ENCODE measurements around the gene MLLT10.

Gene MLLT10

GRCh38 chr10:21512573-21513404, 21.2 kb upstream of the MLLT10 start:
- DNase-seq (ENCODE audit: insufficient read length) (no peak), FAIRE-seq (no peak)
- no peak for TF ChIP-seq TAF1 (IDR thresholded peaks at IDR 0.05; ENCODE audit: borderline replicate concordance, low read depth, low read length)
- no peak for TF ChIP-seq POLR2AphosphoS5 (IDR thresholded peaks at IDR 0.05; ENCODE audit: low read depth, low read length)
- TF ChIP-seq POLR2A (IDR thresholded peaks at IDR 0.05; ENCODE audit: low read depth, low read length) = no peak

GRCh38 chr10:21513405-21513788, 20.6 kb upstream of the MLLT10 start:
- FAIRE-seq (no peak), DNase-seq (ENCODE audit: insufficient read length) (no peak)
- TF ChIP-seq POLR2AphosphoS5 (IDR thresholded peaks at IDR 0.05; ENCODE audit: low read depth, low read length) = no peak
- TF ChIP-seq TAF1 (IDR thresholded peaks at IDR 0.05; ENCODE audit: borderline replicate concordance, low read depth, low read length) = no peak
- no peak for TF ChIP-seq POLR2A (IDR thresholded peaks at IDR 0.05; ENCODE audit: low read depth, low read length)

GRCh38 chr10:21514129-21514817, 19.8 kb upstream of the MLLT10 start:
- DNase-seq (ENCODE audit: insufficient read length) = no peak
- TF ChIP-seq TAF1 (IDR thresholded peaks at IDR 0.05; ENCODE audit: borderline replicate concordance, low read depth, low read length) = no peak
- no peak for TF ChIP-seq POLR2AphosphoS5 (IDR thresholded peaks at IDR 0.05; ENCODE audit: low read depth, low read length)
- TF ChIP-seq POLR2A (IDR thresholded peaks at IDR 0.05; ENCODE audit: low read depth, low read length) = no peak
- no peak for FAIRE-seq

DNA sequence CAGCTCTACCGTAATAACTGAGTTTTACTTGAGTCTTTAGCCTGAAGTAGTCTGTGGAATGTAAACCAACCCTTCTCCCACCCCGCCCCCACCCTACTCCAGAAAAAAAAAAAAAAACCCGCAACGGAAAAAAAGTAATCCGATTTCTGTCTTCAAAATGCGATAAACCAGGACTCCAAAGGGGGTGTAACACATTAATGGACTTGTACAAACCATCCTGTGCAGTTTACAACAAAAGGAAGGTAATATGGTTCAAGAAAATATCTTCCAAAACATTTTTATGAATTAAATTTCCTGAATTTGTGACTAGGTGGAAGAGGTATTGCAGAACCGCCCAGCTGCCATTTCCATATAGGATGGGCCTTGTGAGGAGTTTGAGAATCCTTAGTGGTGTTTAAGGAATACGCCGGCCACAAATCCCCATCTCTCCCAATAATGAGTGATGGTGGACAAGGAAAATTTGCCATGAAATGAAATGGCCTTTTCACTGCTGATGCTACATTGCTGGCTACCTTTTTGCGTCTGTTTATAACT, 19.1 kb upstream of the MLLT10 start:
- TF ChIP-seq TAF1 (IDR thresholded peaks at IDR 0.05; ENCODE audit: borderline replicate concordance, low read depth, low read length) (no peak), POLR2A (IDR thresholded peaks at IDR 0.05; ENCODE audit: low read depth, low read length) (no peak), POLR2AphosphoS5 (IDR thresholded peaks at IDR 0.05; ENCODE audit: low read depth, low read length) (no peak)
- no peak for DNase-seq (ENCODE audit: insufficient read length)
- no peak for FAIRE-seq

DNA sequence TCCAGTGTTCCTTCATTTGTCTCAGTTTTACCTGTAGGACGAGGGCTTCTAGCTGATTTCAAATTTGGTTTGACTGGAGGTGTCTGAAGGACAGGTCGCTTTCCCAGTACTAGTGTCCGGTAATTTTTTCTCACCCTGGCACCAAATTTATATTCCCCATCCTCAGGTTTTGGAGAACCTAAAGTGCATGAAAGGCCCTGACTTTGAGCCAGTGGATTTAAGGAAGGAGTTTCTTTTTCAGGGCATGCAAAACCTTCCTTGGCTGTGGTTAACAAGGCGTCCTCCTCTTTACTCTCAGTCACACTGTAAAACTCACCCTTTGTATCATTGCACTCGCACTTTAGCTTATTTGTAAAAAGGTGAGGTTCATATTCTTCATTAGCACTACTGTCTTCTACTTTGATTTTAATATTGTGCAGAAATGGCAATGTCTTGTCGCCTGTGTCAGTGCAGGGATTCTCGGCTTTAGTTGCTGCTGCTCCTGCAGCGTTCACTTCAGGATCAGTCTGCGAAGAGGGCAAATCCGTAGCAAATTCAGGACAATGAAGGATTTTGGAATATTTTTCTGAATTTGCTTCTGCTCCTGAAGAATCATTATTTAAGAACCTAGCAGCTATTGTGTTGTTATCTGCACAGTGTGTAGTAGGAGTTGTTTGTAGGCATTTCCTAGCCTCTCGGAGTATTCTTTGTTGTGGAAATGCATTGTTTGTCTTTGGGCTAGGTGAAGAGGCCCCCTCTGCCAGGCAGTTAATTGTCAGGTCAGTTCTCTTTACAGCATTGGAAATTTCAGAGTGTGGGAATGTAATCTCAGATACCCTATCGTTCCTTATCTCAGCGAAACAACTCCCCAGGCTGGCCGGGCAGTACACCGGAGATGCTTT, 18.4 kb upstream of the MLLT10 start:
- DNase-seq (ENCODE audit: insufficient read length) (no peak), FAIRE-seq (no peak)
- no peak for TF ChIP-seq TAF1 (IDR thresholded peaks at IDR 0.05; ENCODE audit: borderline replicate concordance, low read depth, low read length)
- no peak for TF ChIP-seq POLR2AphosphoS5 (IDR thresholded peaks at IDR 0.05; ENCODE audit: low read depth, low read length)
- TF ChIP-seq POLR2A (IDR thresholded peaks at IDR 0.05; ENCODE audit: low read depth, low read length) = no peak

- no peak for FAIRE-seq
- TF ChIP-seq POLR2AphosphoS5 (IDR thresholded peaks at IDR 0.05; ENCODE audit: low read depth, low read length) = no peak
- no peak for TF ChIP-seq POLR2A (IDR thresholded peaks at IDR 0.05; ENCODE audit: low read depth, low read length)
- TF ChIP-seq TAF1 (IDR thresholded peaks at IDR 0.05; ENCODE audit: borderline replicate concordance, low read depth, low read length) = no peak
- DNase-seq (ENCODE audit: insufficient read length) = no peak
These were observed 17.5 kb upstream of the MLLT10 start for GRCh38 chr10:21516242-21517131.

GRCh38 chr10:21517134-21518031, 16.6 kb upstream of the MLLT10 start:
- TF ChIP-seq POLR2A (IDR thresholded peaks at IDR 0.05; ENCODE audit: low read depth, low read length) (no peak), POLR2AphosphoS5 (IDR thresholded peaks at IDR 0.05; ENCODE audit: low read depth, low read length) (no peak), TAF1 (IDR thresholded peaks at IDR 0.05; ENCODE audit: borderline replicate concordance, low read depth, low read length) (no peak)
- DNase-seq (ENCODE audit: insufficient read length) (no peak), FAIRE-seq (peak; percentile 84)

GRCh38 chr10:21518149-21518640, 15.8 kb upstream of the MLLT10 start:
- DNase-seq (ENCODE audit: insufficient read length) (no peak), FAIRE-seq (peak; percentile 9)
- TF ChIP-seq TAF1 (IDR thresholded peaks at IDR 0.05; ENCODE audit: borderline replicate concordance, low read depth, low read length) (no peak), POLR2A (IDR thresholded peaks at IDR 0.05; ENCODE audit: low read depth, low read length) (no peak), POLR2AphosphoS5 (IDR thresholded peaks at IDR 0.05; ENCODE audit: low read depth, low read length) (no peak)

DNA sequence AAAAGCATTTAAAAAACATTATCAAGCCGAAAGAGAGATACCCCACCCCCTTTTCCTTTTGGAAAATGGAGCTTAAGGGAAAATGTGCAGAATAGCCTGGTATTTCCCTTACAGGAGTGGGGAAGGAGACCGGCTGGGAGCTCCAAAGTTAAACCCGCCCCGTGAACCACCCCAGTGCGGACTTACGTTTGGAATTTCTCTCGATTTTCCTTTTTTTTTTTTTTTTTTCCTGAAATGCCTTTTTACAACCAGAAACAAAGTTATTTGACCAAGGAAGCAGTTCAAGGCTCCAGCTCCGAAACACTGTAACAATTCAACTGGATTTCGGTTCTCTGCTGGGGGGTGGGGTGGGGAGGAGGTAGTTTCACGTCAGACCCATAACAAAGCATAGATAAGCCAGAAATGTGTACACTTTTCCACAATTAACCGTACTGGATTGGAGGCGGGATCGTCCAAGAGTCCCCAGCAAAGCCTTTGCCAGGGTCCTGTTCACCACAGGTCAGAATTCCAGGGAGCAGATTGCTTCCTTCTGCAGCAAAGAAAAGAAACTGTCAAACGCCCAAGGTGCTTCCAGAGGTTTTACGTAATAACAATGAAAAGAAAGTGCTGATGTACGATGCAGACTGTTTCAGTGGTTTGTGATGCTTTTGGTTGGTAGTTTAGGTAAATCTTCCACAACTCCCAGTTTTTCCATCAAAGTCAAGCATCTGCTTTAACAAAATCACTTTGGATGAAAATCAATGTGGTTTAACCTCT, 15.2 kb upstream of the MLLT10 start:
- DNase-seq (ENCODE audit: insufficient read length) (no peak), FAIRE-seq (no peak)
- TF ChIP-seq POLR2AphosphoS5 (IDR thresholded peaks at IDR 0.05; ENCODE audit: low read depth, low read length) = no peak
- TF ChIP-seq TAF1 (IDR thresholded peaks at IDR 0.05; ENCODE audit: borderline replicate concordance, low read depth, low read length) = no peak
